ENCODE measurements around the gene RPA1. TPM values are rescaled to one million over a fixed set of nuclear protein-coding genes. Genes with fewer than 3 reads are reported as not detected.

The RPA1 gene
- total and polyA plus RNA-seq, 10 of the 15 experiments (the other 5 are each of a cell fraction or from before 2014, with no cell fraction given), result 35.9 to 198 (median 71.2) TPM

DNA sequence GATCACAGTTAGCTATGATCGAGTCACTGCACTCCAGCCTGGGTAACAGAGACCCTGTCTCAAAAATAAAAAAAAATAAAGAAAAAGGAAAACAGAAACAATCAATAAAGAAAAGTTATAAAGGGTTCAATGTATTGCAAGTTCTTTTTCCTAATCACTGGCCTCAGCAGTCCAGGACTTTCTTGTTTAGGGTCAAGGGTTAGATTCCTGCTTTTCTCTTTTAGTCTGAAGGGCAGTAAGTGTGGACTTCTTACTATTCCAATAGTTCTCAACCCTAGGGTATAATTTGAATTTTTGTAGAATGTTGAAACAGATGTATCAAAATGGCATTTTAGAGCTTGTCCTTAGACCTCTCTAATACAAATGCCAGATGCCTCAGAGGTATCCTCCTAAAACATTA is 27.4 kb upstream of the RPA1 start:
- H3K27me3 ChIP-seq (replicated peaks in 1 of 2; ENCODE audit: control insufficient read depth in 2 of 2, insufficient read depth in 2 of 2, low read length in 1 of 2), result no peaks in the 10 kb centered on the region
- POLR2A ChIA-PET, result interaction anchor here (0.5 kb wide), 1 partner anchor 513 kb away, joined by 4 read pairs; no protein-coding TSS in a partner anchor
- RAD21 ChIA-PET (ENCODE audit: unreplicated experiment), result interaction anchor here (0.9 kb wide), 1 partner anchor 9 kb away, joined by 3 read pairs; no protein-coding TSS in a partner anchor
- TF ChIP-seq, protein P1, sequence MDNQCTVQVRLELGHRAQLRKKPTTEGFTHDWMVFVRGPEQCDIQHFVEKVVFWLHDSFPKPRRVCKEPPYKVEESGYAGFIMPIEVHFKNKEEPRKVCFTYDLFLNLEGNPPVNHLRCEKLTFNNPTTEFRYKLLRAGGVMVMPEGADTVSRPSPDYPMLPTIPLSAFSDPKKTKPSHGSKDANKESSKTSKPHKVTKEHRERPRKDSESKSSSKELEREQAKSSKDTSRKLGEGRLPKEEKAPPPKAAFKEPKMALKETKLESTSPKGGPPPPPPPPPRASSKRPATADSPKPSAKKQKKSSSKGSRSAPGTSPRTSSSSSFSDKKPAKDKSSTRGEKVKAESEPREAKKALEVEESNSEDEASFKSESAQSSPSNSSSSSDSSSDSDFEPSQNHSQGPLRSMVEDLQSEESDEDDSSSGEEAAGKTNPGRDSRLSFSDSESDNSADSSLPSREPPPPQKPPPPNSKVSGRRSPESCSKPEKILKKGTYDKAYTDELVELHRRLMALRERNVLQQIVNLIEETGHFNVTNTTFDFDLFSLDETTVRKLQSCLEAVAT (IDR thresholded peaks at IDR 0.05), result no peak
- TF ChIP-seq ATF7 (IDR thresholded peaks at IDR 0.05; ENCODE audit: low read depth) (no peak), NR2F1 (conservative IDR thresholded peaks at IDR 0.05) (no peak), SP1 (IDR thresholded peaks at IDR 0.05; ENCODE audit: low read depth, low read length) (no peak), NFYA (IDR thresholded peaks at IDR 0.05; ENCODE audit: borderline replicate concordance, low read depth, low read length) (no peak), SUPT20H (IDR thresholded peaks at IDR 0.05; ENCODE audit: borderline replicate concordance, control insufficient read depth, low read depth, low read length) (no peak), ZNF384 (IDR thresholded peaks at IDR 0.05; ENCODE audit: borderline replicate concordance, low read depth, low read length) (no peak), NFXL1 (IDR thresholded peaks at IDR 0.05; ENCODE audit: borderline replicate concordance) (no peak), FOXM1 (IDR thresholded peaks at IDR 0.05; ENCODE audit: low read depth, low read length) (no peak), TARDBP (IDR thresholded peaks at IDR 0.05; ENCODE audit: borderline replicate concordance) (no peak), ZNF207 (IDR thresholded peaks at IDR 0.05; ENCODE audit: borderline replicate concordance) (no peak), FOXK2 (IDR thresholded peaks at IDR 0.05) (no peak)
- TF ChIP-seq, protein P2, sequence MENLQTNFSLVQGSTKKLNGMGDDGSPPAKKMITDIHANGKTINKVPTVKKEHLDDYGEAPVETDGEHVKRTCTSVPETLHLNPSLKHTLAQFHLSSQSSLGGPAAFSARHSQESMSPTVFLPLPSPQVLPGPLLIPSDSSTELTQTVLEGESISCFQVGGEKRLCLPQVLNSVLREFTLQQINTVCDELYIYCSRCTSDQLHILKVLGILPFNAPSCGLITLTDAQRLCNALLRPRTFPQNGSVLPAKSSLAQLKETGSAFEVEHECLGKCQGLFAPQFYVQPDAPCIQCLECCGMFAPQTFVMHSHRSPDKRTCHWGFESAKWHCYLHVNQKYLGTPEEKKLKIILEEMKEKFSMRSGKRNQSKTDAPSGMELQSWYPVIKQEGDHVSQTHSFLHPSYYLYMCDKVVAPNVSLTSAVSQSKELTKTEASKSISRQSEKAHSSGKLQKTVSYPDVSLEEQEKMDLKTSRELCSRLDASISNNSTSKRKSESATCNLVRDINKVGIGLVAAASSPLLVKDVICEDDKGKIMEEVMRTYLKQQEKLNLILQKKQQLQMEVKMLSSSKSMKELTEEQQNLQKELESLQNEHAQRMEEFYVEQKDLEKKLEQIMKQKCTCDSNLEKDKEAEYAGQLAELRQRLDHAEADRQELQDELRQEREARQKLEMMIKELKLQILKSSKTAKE (IDR thresholded peaks at IDR 0.05; ENCODE audit: low read depth, poor library complexity, severe bottlenecking), result no peak
- TF ChIP-seq, protein P3, sequence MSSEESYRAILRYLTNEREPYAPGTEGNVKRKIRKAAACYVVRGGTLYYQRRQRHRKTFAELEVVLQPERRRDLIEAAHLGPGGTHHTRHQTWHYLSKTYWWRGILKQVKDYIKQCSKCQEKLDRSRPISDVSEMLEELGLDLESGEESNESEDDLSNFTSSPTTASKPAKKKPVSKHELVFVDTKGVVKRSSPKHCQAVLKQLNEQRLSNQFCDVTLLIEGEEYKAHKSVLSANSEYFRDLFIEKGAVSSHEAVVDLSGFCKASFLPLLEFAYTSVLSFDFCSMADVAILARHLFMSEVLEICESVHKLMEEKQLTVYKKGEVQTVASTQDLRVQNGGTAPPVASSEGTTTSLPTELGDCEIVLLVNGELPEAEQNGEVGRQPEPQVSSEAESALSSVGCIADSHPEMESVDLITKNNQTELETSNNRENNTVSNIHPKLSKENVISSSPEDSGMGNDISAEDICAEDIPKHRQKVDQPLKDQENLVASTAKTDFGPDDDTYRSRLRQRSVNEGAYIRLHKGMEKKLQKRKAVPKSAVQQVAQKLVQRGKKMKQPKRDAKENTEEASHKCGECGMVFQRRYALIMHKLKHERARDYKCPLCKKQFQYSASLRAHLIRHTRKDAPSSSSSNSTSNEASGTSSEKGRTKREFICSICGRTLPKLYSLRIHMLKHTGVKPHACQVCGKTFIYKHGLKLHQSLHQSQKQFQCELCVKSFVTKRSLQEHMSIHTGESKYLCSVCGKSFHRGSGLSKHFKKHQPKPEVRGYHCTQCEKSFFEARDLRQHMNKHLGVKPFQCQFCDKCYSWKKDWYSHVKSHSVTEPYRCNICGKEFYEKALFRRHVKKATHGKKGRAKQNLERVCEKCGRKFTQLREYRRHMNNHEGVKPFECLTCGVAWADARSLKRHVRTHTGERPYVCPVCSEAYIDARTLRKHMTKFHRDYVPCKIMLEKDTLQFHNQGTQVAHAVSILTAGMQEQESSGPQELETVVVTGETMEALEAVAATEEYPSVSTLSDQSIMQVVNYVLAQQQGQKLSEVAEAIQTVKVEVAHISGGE (CRISPR knock-in tag; IDR thresholded peaks at IDR 0.05), result no peak
- TF ChIP-seq, protein P4, sequence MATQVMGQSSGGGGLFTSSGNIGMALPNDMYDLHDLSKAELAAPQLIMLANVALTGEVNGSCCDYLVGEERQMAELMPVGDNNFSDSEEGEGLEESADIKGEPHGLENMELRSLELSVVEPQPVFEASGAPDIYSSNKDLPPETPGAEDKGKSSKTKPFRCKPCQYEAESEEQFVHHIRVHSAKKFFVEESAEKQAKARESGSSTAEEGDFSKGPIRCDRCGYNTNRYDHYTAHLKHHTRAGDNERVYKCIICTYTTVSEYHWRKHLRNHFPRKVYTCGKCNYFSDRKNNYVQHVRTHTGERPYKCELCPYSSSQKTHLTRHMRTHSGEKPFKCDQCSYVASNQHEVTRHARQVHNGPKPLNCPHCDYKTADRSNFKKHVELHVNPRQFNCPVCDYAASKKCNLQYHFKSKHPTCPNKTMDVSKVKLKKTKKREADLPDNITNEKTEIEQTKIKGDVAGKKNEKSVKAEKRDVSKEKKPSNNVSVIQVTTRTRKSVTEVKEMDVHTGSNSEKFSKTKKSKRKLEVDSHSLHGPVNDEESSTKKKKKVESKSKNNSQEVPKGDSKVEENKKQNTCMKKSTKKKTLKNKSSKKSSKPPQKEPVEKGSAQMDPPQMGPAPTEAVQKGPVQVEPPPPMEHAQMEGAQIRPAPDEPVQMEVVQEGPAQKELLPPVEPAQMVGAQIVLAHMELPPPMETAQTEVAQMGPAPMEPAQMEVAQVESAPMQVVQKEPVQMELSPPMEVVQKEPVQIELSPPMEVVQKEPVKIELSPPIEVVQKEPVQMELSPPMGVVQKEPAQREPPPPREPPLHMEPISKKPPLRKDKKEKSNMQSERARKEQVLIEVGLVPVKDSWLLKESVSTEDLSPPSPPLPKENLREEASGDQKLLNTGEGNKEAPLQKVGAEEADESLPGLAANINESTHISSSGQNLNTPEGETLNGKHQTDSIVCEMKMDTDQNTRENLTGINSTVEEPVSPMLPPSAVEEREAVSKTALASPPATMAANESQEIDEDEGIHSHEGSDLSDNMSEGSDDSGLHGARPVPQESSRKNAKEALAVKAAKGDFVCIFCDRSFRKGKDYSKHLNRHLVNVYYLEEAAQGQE (IDR thresholded peaks at IDR 0.05; ENCODE audit: low read depth, low read length), result no peak

More for the DNA sequence above, 27.4 kb upstream of the RPA1 start:
- no peaks in the 10 kb centered on the region for H4K20me1 ChIP-seq (ENCODE audit: control insufficient read depth, insufficient read depth)
- ATAC-seq, result no peak
- in situ Hi-C loops (cut with MboI) (no loop called here), intact Hi-C loops (cut with micrococcal nuclease; ENCODE audit: unreplicated experiment) (no loop called here)
- H3K4me2 ChIP-seq (ENCODE audit: control insufficient read depth, insufficient read depth), result no peak overlapping the region
- BruUV-seq (replicated peaks), result no TSS peak
- 89% methylated on average over 1 of the region's 1 CpG for WGBS (ENCODE audit: insufficient coverage, insufficient replicate concordance, low lambda C conversion rate, missing lambda C conversion rate)
- H3K4me3 ChIP-seq, result no peak overlapping the region
- FAIRE-seq, result no peak
- H3K36me3 ChIP-seq (ENCODE audit: control insufficient read depth in 2 of 2, insufficient read depth in 2 of 2, low read length in 1 of 2), result peaks cover 7 to 24% of the 10 kb centered on the region in 2 experiments
- no peak for DNase-seq (ENCODE audit: low read depth, low spot score)
- ChIA-PET SMC1A (ENCODE audit: uncharacterized antibody, unreplicated experiment) (no interaction called here), CTCF (no interaction called here)
- no peak overlapping the region for H3K27ac ChIP-seq (ENCODE audit: control insufficient read depth, insufficient read depth)
- no peak overlapping the region for H2AFZ ChIP-seq (ENCODE audit: control insufficient read depth, low read depth, low read length)
- H3K4me1 ChIP-seq (ENCODE audit: control insufficient read depth, insufficient read depth, low read length), result no peaks in the 10 kb centered on the region
- H3K9ac ChIP-seq (ENCODE audit: control insufficient read depth, insufficient read depth, low read length), result no peak overlapping the region
- H3K79me2 ChIP-seq (ENCODE audit: control insufficient read depth, insufficient read depth, low read length), result no peaks in the 10 kb centered on the region
- no peaks in the 10 kb centered on the region for H3K9me3 ChIP-seq (replicated peaks; ENCODE audit: control insufficient read depth, insufficient read depth, low read length)
